ENCODE measurements around the gene PEX14. TPM values are rescaled to one million over a fixed set of nuclear protein-coding genes. Genes with fewer than 3 reads are reported as not detected.

Gene PEX14
- total and polyA plus RNA-seq, 2 donors (not counting 3 experiments of a cell fraction or from before 2014, with no cell fraction given), result 19.5 to 26.5 TPM

DNA sequence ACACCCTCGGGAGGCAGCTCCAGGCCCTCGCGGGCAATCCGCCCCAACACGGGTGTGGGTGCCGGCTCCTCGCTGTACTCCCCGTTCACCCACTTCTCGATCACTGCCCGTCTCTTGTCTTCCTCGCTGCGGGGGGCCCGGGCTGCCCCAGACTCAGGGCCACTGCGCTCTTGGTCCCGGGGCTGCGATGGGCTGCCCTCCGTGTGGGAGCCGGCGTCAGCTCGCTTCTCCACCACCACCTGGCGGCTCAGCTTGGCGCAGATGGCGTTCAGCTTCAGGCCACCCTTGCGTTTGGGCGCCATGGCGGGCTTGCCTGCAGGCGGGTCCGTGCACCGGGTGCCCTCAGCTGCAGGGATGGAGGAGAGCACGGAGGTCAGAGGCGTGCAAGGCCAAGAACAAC, 190.5 kb downstream of the PEX14 start:
- dilution Hi-C loops (cut with MboI; ENCODE audit: extremely low pct_ligation_motif_present, low sequenced_read_pairs), result no loop called here
- ChIA-PET CTCF (no interaction called here), POLR2A (no interaction called here)
- Histone ChIP-seq H2AFZ (ENCODE audit: low read depth, low read length) (no peak overlapping the region), H3K36me3 (ENCODE audit: control insufficient read depth in 2 of 2, extremely low read depth in 1 of 2, insufficient read depth in 2 of 2, low read length in 2 of 2) (no peaks in the 10 kb centered on the region), H3K4me2 (ENCODE audit: insufficient read depth, low read length) (no peak overlapping the region), H3K79me2 (ENCODE audit: control insufficient read depth, insufficient read depth, low read length) (no peaks in the 10 kb centered on the region), H3K4me1 (ENCODE audit: control insufficient read depth, extremely low read depth, insufficient read depth, low read length) (no peaks in the 10 kb centered on the region), H3K27me3 (ENCODE audit: control insufficient read depth in 2 of 2, insufficient read depth in 2 of 2, low read length in 2 of 2) (no peaks in the 10 kb centered on the region), H3K4me3 (replicated peaks in 1 of 3; ENCODE audit: insufficient read depth in 1 of 3, low read depth in 1 of 3, low read length in 3 of 3) (no peak overlapping the region), H3K27ac (ENCODE audit: insufficient read depth, low read depth, low read length) (no peak overlapping the region), H4K20me1 (replicated peaks; ENCODE audit: control insufficient read depth, extremely low read depth, insufficient read depth, low read length) (no peaks in the 10 kb centered on the region), H3K9ac (replicated peaks; ENCODE audit: extremely low read depth, insufficient read depth, low read length) (no peak overlapping the region), H3K9me3 (replicated peaks; ENCODE audit: control insufficient read depth, insufficient read depth, low read length) (no peaks in the 10 kb centered on the region), H3K9me1 (replicated peaks; ENCODE audit: control insufficient read depth, extremely low read depth, insufficient read depth, low read length) (no peaks in the 10 kb centered on the region)
- no TSS peak for BruUV-seq (replicated peaks)
- TF ChIP-seq GATA2 (IDR thresholded peaks at IDR 0.05; ENCODE audit: insufficient read depth, insufficient read length, low read depth, low read length) (no peak), MYC (IDR thresholded peaks at IDR 0.05; ENCODE audit: low read depth, low read length) (no peak), MAX (IDR thresholded peaks at IDR 0.05; ENCODE audit: insufficient read depth, insufficient read length) (no peak), POLR2AphosphoS5 (IDR thresholded peaks at IDR 0.05; ENCODE audit: insufficient read depth, low read depth, low read length) (no peak)
- no peak for FAIRE-seq
- no peak for DNase-seq (ENCODE audit: low read depth, low spot score)
- intact Hi-C loops (cut with micrococcal nuclease), result no loop called here

- dilution Hi-C loops (cut with MboI; ENCODE audit: extremely low pct_ligation_motif_present, low sequenced_read_pairs) (no loop called here), intact Hi-C loops (cut with micrococcal nuclease) (no loop called here)
- Histone ChIP-seq H3K27me3 (ENCODE audit: control insufficient read depth in 2 of 2, insufficient read depth in 2 of 2, low read length in 2 of 2) (no peaks in the 10 kb centered on the region), H3K36me3 (ENCODE audit: control insufficient read depth in 2 of 2, extremely low read depth in 1 of 2, insufficient read depth in 2 of 2, low read length in 2 of 2) (no peaks in the 10 kb centered on the region), H3K4me2 (ENCODE audit: insufficient read depth, low read length) (no peak overlapping the region), H3K4me1 (ENCODE audit: control insufficient read depth, extremely low read depth, insufficient read depth, low read length) (no peaks in the 10 kb centered on the region), H3K27ac (ENCODE audit: insufficient read depth, low read depth, low read length) (no peak overlapping the region), H4K20me1 (replicated peaks; ENCODE audit: control insufficient read depth, extremely low read depth, insufficient read depth, low read length) (no peaks in the 10 kb centered on the region), H3K9me1 (replicated peaks; ENCODE audit: control insufficient read depth, extremely low read depth, insufficient read depth, low read length) (no peaks in the 10 kb centered on the region), H3K4me3 (replicated peaks in 1 of 3; ENCODE audit: insufficient read depth in 1 of 3, low read depth in 1 of 3, low read length in 3 of 3) (no peak overlapping the region), H2AFZ (ENCODE audit: low read depth, low read length) (no peak overlapping the region), H3K79me2 (ENCODE audit: control insufficient read depth, insufficient read depth, low read length) (no peaks in the 10 kb centered on the region), H3K9ac (replicated peaks; ENCODE audit: extremely low read depth, insufficient read depth, low read length) (no peak overlapping the region), H3K9me3 (replicated peaks; ENCODE audit: control insufficient read depth, insufficient read depth, low read length) (no peaks in the 10 kb centered on the region)
- FAIRE-seq (no peak), DNase-seq (ENCODE audit: low read depth, low spot score) (no peak)
- ChIA-PET POLR2A (no interaction called here), CTCF (no interaction called here)
- TF ChIP-seq FOS (IDR thresholded peaks at IDR 0.05; ENCODE audit: borderline replicate concordance, insufficient read depth, low read length) (no peak), CTCF (IDR thresholded peaks at IDR 0.05; ENCODE audit: extremely low read depth in 1 of 2, insufficient read depth in 1 of 2, low read depth in 1 of 2, low read length in 2 of 2) (no peak), JUN (IDR thresholded peaks at IDR 0.05; ENCODE audit: borderline replicate concordance, insufficient read depth, insufficient read length, low read depth) (no peak), MYC (IDR thresholded peaks at IDR 0.05; ENCODE audit: low read depth, low read length) (no peak), POLR2AphosphoS5 (IDR thresholded peaks at IDR 0.05; ENCODE audit: insufficient read depth, low read depth, low read length) (no peak), EZH2 (IDR thresholded peaks at IDR 0.05; ENCODE audit: borderline replicate concordance, low read depth, low read length, severe bottlenecking) (no peak), GATA2 (IDR thresholded peaks at IDR 0.05; ENCODE audit: insufficient read depth, insufficient read length, low read depth, low read length) (no peak), MAX (IDR thresholded peaks at IDR 0.05; ENCODE audit: insufficient read depth, insufficient read length) (no peak), POLR2A (IDR thresholded peaks at IDR 0.05; ENCODE audit: low read depth, low read length) (no peak)
- no TSS peak for BruUV-seq (replicated peaks)
Observed at GRCh38 chr1:10665930-10666850, 191.4 kb downstream of the PEX14 start.

Measured in endothelial cell of umbilical vein (primary cell).